Panc1 (cell line): Measurements from ENCODE around the gene EEF1AKMT3.

Experiments
- POLR2AphosphoS5 ChIP-seq: IDR thresholded peaks from 2 replicates; pipeline ENCODE4 v1.6.1; 2012; ENCODE audit warnings: mild to moderate bottlenecking, low read depth, low read length, moderate library complexity
- REST ChIP-seq, 2 experiments: IDR thresholded peaks; 2 replicates each; pipeline ENCODE4 v1.6.1; 2011 to 2012; ENCODE audit warnings: low read depth in 2 of 2, control low read depth in 1 of 2, low read length in 1 of 2, mild to moderate bottlenecking in 1 of 2, moderate library complexity in 1 of 2; ENCODE audit not compliant: insufficient read depth in 1 of 2

- TF ChIP-seq POLR2AphosphoS5, result no peak
- TF ChIP-seq REST (IDR thresholded peaks at IDR 0.05; ENCODE audit: insufficient read depth in 1 of 2, low read depth in 2 of 2, low read length in 1 of 2), result no peak
Observed at GRCh38 chr12:57755454-57756372, 16.7 kb upstream of the EEF1AKMT3 start.
